HCT116 (cell line): ENCODE results near the gene KTN1. TPM values are rescaled to one million over a fixed set of nuclear protein-coding genes. Genes with fewer than 3 reads are reported as not detected.

ENCODE experiments used
- ATAC-seq: fragments of 200-7000 bp; cut with Tn5 transposase; 2 replicates; pipeline ENCODE4 v1.9.1; 2020; ENCODE audit warnings: mild to moderate bottlenecking, moderate library complexity
- BruUV-seq: library from RNA; stranded (reverse); fragments of 400-500 nt; replicated peaks from 2 replicates; lab custom pipeline; 2021; lab: Mats Ljungman, UMichigan
- CTCF ChIA-PET: fragments of 300-600 bp; sonication (Branson Sonifier 250); formaldehyde crosslinking; loops from one replicate; lab custom pipeline; 2021; ENCODE audit warnings: antibody characterized with exemption; lab: Charles Lee
- POLR2A ChIA-PET: fragments of 300-600, 350-600 bp; sonication (Branson Sonifier 250); formaldehyde crosslinking; loops from one replicate; lab custom pipeline; 2021; ENCODE audit warnings: antibody characterized with exemption; lab: Charles Lee
- RAD21 ChIA-PET, 2 experiments: fragments of 300-600 bp; sonication (Branson Sonifier 250); formaldehyde crosslinking; loops; one replicate each; lab custom pipeline; 2023; ENCODE audit warnings: low total read pairs in 2 of 2; ENCODE audit not compliant: uncharacterized antibody in 2 of 2, unreplicated experiment in 2 of 2, low non-redundant PET in 1 of 2; lab: Charles Lee
- DNase-seq: peaks from one replicate; pipeline ENCODE4 v3.0.0-alpha.2; 2010; ENCODE audit warnings: low read depth, low spot score
- H2AFZ ChIP-seq: fragments of 200-600 bp; shearing (Covaris generic), sonication (generic); 2 replicates; pipeline ENCODE4 v1.6.1; 2017; ENCODE audit warnings: low read depth, mixed run types, mixed read lengths, antibody characterized with exemption, low read length; ENCODE audit not compliant: poor library complexity, severe bottlenecking
- H3K27ac ChIP-seq: 2 replicates; pipeline ENCODE4 v1.5.1; 2012; ENCODE audit warnings: low read depth, low read length
- H3K27me3 ChIP-seq: fragments of 200-600 bp; sonication (generic); 2 replicates; pipeline ENCODE4 v1.6.1; 2016; ENCODE audit warnings: mixed run types, low read length, mixed read lengths; ENCODE audit not compliant: insufficient read depth
- H3K36me3 ChIP-seq, 2 experiments: fragments of 200-500 bp in 1 of 2; fragments of 200-600 bp in 1 of 2; sonication (Bioruptor generic) in 1 of 2; sonication (generic) in 1 of 2; 2 replicates each; pipeline versions ENCODE4 v1.5.1 to v1.6.1; 2014 to 2016; ENCODE audit warnings: low read length in 2 of 2, inconsistent platforms in 1 of 2, mixed read lengths in 1 of 2, mixed run types in 1 of 2; ENCODE audit not compliant: insufficient read depth in 2 of 2, control insufficient read depth in 1 of 2
- H3K4me1 ChIP-seq, 2 experiments: fragments of 200-600 bp in 1 of 2; sonication (generic) in 1 of 2; 2 replicates each; pipeline versions ENCODE4 v1.5.1 to v1.6.1; 2012 to 2017; ENCODE audit warnings: low read length in 2 of 2, inconsistent platforms in 1 of 2, mild to moderate bottlenecking in 1 of 2, mixed read lengths in 1 of 2, mixed run types in 1 of 2, moderate library complexity in 1 of 2; ENCODE audit not compliant: insufficient read depth in 2 of 2, control insufficient read depth in 1 of 2
- H3K4me2 ChIP-seq: fragments of 200-600 bp; sonication (generic); 2 replicates; pipeline ENCODE4 v1.6.1; 2017; ENCODE audit warnings: mixed run types, low read length, mixed read lengths
- H3K4me3 ChIP-seq, 2 experiments: fragments of 200-600 bp in 1 of 2; sonication (generic) in 1 of 2; replicated peaks in 1 of 2; 2 replicates each; pipeline ENCODE4 v1.5.1; 2011 to 2016; ENCODE audit warnings: low read length in 2 of 2, control low read depth in 1 of 2, low read depth in 1 of 2, mild to moderate bottlenecking in 1 of 2, mixed read lengths in 1 of 2, mixed run types in 1 of 2
- H3K79me2 ChIP-seq: fragments of 200-600 bp; sonication (generic); 2 replicates; pipeline ENCODE4 v1.6.1; 2017; ENCODE audit warnings: mild to moderate bottlenecking, mixed run types, low read length, moderate library complexity, mixed read lengths; ENCODE audit not compliant: insufficient read depth
- H3K9ac ChIP-seq: fragments of 200-600 bp; sonication (generic); 2 replicates; pipeline ENCODE4 v1.6.1; 2016; ENCODE audit warnings: low read length, mixed read lengths
- H3K9me2 ChIP-seq: fragments of 200-600 bp; sonication (generic), shearing (Covaris generic); 2 replicates; pipeline ENCODE4 v1.6.1; 2017; ENCODE audit warnings: mixed run types, mild to moderate bottlenecking, moderate library complexity; ENCODE audit not compliant: insufficient read depth
- H3K9me3 ChIP-seq, 2 experiments: fragments of 200-500 bp in 1 of 2; fragments of 200-600 bp in 1 of 2; sonication (Bioruptor generic) in 1 of 2; sonication (generic) in 1 of 2; 2 replicates each; pipeline ENCODE4 v1.6.1; 2014 to 2017; ENCODE audit warnings: low read length in 2 of 2, mixed read lengths in 2 of 2, inconsistent platforms in 1 of 2, low read depth in 1 of 2, mild to moderate bottlenecking in 1 of 2, mixed run types in 1 of 2, moderate library complexity in 1 of 2; ENCODE audit not compliant: control insufficient read depth in 1 of 2, insufficient read depth in 1 of 2
- H4K20me1 ChIP-seq: fragments of 200-600 bp; sonication (generic), shearing (Covaris generic); 2 replicates; pipeline ENCODE4 v1.6.1; 2017; ENCODE audit warnings: mixed run types, mild to moderate bottlenecking, moderate library complexity; ENCODE audit not compliant: insufficient read depth
- ELF1 ChIP-seq: IDR thresholded peaks from 2 replicates; pipeline ENCODE4 v1.6.1; 2012; ENCODE audit warnings: low read depth, borderline replicate concordance
- EZH2 ChIP-seq: fragments of 200-600 bp; sonication (generic); IDR thresholded peaks from 2 replicates; pipeline ENCODE4 v1.6.1; 2017; ENCODE audit warnings: antibody characterized with exemption, mixed run types
- EZH2phosphoT487 ChIP-seq: fragments of 200-600 bp; IDR thresholded peaks from 2 replicates; pipeline ENCODE4 v1.6.1; 2018; ENCODE audit warnings: antibody characterized with exemption, borderline replicate concordance
- SIN3A ChIP-seq: IDR thresholded peaks from 2 replicates; pipeline ENCODE4 v1.6.1; 2012; ENCODE audit warnings: low read depth
- SP1 ChIP-seq: IDR thresholded peaks from 2 replicates; pipeline ENCODE4 v1.6.1; 2012; ENCODE audit warnings: low read depth
- SRF ChIP-seq: IDR thresholded peaks from 2 replicates; pipeline ENCODE4 v1.6.1; 2012; ENCODE audit warnings: low read depth
- YY1 ChIP-seq: IDR thresholded peaks from 2 replicates; pipeline ENCODE4 v1.6.1; 2011; ENCODE audit warnings: low read length, low read depth, moderate library complexity, mild to moderate bottlenecking; ENCODE audit not compliant: insufficient replicate concordance; ENCODE audit errors: extremely low read depth
- ZNF274 ChIP-seq: fragments of 200-500 bp; sonication (Bioruptor generic); IDR thresholded peaks from 2 replicates; pipeline ENCODE4 v1.6.1; 2014; ENCODE audit warnings: mild to moderate bottlenecking, low read depth, low read length, inconsistent platforms
- intact Hi-C: fragments of 100-400 bp; cut with micrococcal nuclease; formaldehyde crosslinking; loops from 2 replicates; pipeline ENCODE4 v1.10.0; 2022
- total RNA-seq: library from RNA; stranded (reverse); gene quantifications from one replicate; pipeline ENCODE4 v1.2.1, GENCODE V29; 2021; ENCODE audit not compliant: unreplicated experiment

KTN1 gene
- total RNA-seq, 1 experiment from 2014 or later = 105 TPM

- H3K27ac ChIP-seq = no peak overlapping the region
- BruUV-seq = no TSS peak
- H3K4me1 ChIP-seq = no peaks in the 10 kb centered on the region
- TF ChIP-seq SIN3A (no peak), EZH2 (no peak), ELF1 (no peak), SP1 (no peak), EZH2phosphoT487 (no peak)
- TF ChIP-seq, all 23 proteins: peak for 0
- Histone ChIP-seq H3K9ac (no peak overlapping the region), H3K9me3 (no peaks in the 10 kb centered on the region), H3K27me3 (no peaks in the 10 kb centered on the region), H3K4me2 (no peak overlapping the region), H3K36me3 (peaks cover 42 to 57% of the 10 kb centered on the region in 2 experiments), H3K4me3 (no peak overlapping the region), H3K79me2 (peaks cover 8% of the 10 kb centered on the region; the same call in 1 of the 2 replicates), H4K20me1 (no peaks in the 10 kb centered on the region), H3K9me2 (no peaks in the 10 kb centered on the region), H2AFZ (no peak overlapping the region)
- no peak for ATAC-seq
- intact Hi-C loops = no loop called here
- DNase-seq = no peak
- ChIA-PET RAD21 (no interaction called here), CTCF (no interaction called here), POLR2A (no interaction called here)
Observed at GRCh38 chr14:55671641-55672040, 91.6 kb downstream of the KTN1 start.

- intact Hi-C loops = no loop called here
- H3K79me2 ChIP-seq = no peaks in the 10 kb centered on the region
- H3K4me2 ChIP-seq = no peak overlapping the region
- no peak overlapping the region for H2AFZ ChIP-seq
- H3K4me1 ChIP-seq = no peaks in the 10 kb centered on the region
- peaks cover 42 to 53% of the 10 kb centered on the region in 2 experiments for H3K36me3 ChIP-seq
- CTCF ChIA-PET = no interaction called here
- H3K9me2 ChIP-seq = no peaks in the 10 kb centered on the region
- H4K20me1 ChIP-seq = no peaks in the 10 kb centered on the region
- H3K9ac ChIP-seq = no peak overlapping the region
- POLR2A ChIA-PET = no interaction called here
- H3K9me3 ChIP-seq = no peaks in the 10 kb centered on the region
- DNase-seq = no peak
- H3K27ac ChIP-seq = no peak overlapping the region
- no peak for ATAC-seq
- TF ChIP-seq YY1 (no peak), SIN3A (no peak), ZNF274 (no peak), SRF (no peak)
- RAD21 ChIA-PET = no interaction called here
- BruUV-seq = no TSS peak
- no peak overlapping the region for H3K4me3 ChIP-seq
- H3K27me3 ChIP-seq = no peaks in the 10 kb centered on the region
Observed at GRCh38 chr14:55673048-55673447, 93.0 kb downstream of the KTN1 start.
